OCI-LY1 (cell line): ENCODE measurements around the gene RAPGEF4.

Experiments used
- CTCF ChIP-seq: fragments of 200-600 bp; sonication (generic), shearing (Covaris generic); IDR thresholded peaks from 2 replicates; pipeline ENCODE4 v1.5.1; 2017; ENCODE audit warnings: mild to moderate bottlenecking, antibody characterized with exemption, low read length, moderate library complexity, mixed read lengths
- EZH2 ChIP-seq: fragments of 200-600 bp; sonication (generic), shearing (Covaris generic); IDR thresholded peaks from 2 replicates; pipeline ENCODE4 v1.8.0; 2017; ENCODE audit warnings: borderline replicate concordance, mixed run types, mild to moderate bottlenecking, antibody characterized with exemption, low read length, moderate library complexity, mixed read lengths

- no peak for TF ChIP-seq EZH2
- TF ChIP-seq CTCF = no peak
Observed at GRCh38 chr2:173092844-173093402, 357.3 kb downstream of the RAPGEF4 start.
